ENCODE data around the gene KCNJ15.

The KCNJ15 gene

DNA sequence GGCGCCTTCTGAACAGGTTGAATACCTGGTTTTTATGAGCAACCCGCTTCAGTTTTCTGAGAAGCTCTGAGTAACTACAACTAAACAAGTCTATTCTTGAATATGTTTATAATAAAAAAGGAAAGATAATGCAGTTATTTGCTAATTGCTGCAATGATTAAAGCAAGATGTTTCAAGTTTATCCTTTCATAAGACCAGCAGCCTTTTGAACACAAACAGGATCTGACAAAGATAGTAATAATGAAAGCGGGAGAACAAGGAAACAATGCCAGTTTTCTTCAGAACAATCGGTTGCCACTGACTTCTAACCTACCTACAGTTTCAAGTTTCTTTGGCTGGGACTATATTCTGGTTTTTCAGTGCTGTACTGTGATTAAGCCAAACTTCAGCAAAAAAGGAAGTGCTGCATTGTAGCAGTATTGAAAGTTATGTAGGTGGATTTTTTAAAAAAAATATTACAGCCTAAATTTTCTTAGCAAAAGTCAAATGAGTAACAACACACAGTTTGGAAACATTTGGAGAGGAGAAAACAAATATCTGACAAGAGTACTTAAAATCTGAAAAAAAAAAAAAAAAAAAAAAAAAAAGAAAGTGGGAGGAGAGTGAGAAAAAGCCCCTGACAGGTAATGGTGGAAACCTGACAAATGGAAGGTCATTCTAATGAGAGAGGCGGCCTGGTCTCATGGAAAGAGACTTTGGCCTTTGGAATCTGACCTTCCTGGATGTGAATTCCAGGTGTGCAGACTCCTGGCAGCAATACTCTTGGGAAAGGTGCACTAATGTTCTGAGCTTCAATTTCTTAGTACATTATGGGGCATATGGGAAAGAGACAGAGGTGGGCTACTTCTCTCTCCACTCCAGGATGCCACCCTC lies 11.4 kb downstream of the KCNJ15 start:
- H3K4me1 ChIP-seq (ENCODE audit: control insufficient read depth in 1 of 2, insufficient read depth in 2 of 2, low read length in 2 of 2): peaks cover 0 to 6% of the 10 kb centered on the region in 2 donors
- no peak overlapping the region for H3K27ac ChIP-seq (ENCODE audit: low read depth, low read length)
- H3K4me3 ChIP-seq (ENCODE audit: low read depth in 1 of 2, low read length in 2 of 2): no peak overlapping the region

DNA sequence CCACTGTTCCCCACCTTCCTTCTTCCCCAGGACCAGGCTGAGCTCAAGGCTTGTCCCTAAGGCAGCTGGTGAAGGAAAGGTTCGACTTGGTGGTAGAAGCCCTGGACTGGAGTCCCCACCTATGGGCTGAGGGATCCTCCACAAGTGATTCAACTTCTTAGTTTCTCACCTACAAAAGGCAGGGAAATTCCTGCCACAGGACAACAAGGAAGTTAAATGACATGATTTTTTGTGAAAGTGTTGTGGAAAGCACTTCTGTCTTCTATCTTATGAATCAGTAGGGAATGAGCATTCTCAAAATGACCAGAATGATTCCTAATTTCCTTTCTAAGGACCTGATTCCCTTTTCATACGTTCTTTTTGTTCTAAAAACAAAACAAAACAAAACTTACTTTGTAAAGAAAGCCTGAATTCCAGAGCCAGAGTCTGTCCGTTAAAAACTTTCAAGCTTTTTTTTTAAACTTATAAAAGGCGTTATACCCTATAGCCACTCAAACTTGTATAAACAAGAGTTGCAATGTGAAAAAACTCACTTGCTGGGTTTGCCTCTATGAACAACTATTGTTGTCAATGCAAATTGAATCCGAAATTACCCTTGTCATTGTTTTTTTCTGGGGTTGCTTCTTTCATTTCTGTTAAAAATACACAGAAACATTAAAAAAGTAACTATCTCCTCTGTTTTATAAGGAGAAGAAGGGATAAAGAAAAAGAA lies 12.2 kb downstream of the KCNJ15 start:
- Histone ChIP-seq H3K36me3 (ENCODE audit: control insufficient read depth in 1 of 2, insufficient read depth in 2 of 2, low read length in 2 of 2) (no peaks in the 10 kb centered on the region), H3K9ac (ENCODE audit: low read depth in 1 of 2, low read length in 2 of 2) (no peak overlapping the region), H3K4me1 (ENCODE audit: control insufficient read depth in 1 of 2, insufficient read depth in 2 of 2, low read length in 2 of 2) (peaks cover 0 to 6% of the 10 kb centered on the region in 2 donors), H3K27me3 (ENCODE audit: control insufficient read depth in 1 of 2, insufficient read depth in 2 of 2, low read length in 2 of 2) (no peaks in the 10 kb centered on the region), H3K27ac (ENCODE audit: low read depth, low read length) (no peak overlapping the region), H3K9me3 (ENCODE audit: control insufficient read depth in 1 of 2, low read length in 2 of 2) (no peaks in the 10 kb centered on the region), H3K4me3 (ENCODE audit: low read depth in 1 of 2, low read length in 2 of 2) (no peak overlapping the region)

More for the DNA sequence above, 11.4 kb downstream of the KCNJ15 start:
- Histone ChIP-seq H3K9me3 (ENCODE audit: control insufficient read depth in 1 of 2, low read length in 2 of 2) (no peaks in the 10 kb centered on the region), H3K27me3 (ENCODE audit: control insufficient read depth in 1 of 2, insufficient read depth in 2 of 2, low read length in 2 of 2) (no peaks in the 10 kb centered on the region), H3K36me3 (ENCODE audit: control insufficient read depth in 1 of 2, insufficient read depth in 2 of 2, low read length in 2 of 2) (no peaks in the 10 kb centered on the region), H3K9ac (ENCODE audit: low read depth in 1 of 2, low read length in 2 of 2) (no peak overlapping the region)

DNA sequence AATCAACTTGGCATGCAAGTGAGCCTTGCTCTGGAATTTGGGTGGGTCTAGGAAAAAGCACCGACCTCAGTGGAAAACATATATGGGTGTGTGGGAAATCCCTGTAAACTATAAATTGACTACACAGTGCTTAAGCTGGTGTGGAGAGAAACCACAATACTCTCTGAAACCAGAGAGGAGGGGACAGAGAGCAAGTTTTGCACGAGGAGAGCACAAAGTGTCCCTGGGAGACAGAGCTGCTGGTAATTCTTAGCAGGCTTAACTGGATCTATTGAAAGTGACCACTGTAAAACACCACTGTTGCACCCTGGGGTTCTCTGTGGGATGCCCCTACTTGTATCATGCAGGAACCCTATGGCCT lies 12.8 kb downstream of the KCNJ15 start:
- H3K4me3 ChIP-seq (ENCODE audit: low read depth in 1 of 2, low read length in 2 of 2): no peak overlapping the region
- no peaks in the 10 kb centered on the region for H3K36me3 ChIP-seq (ENCODE audit: control insufficient read depth in 1 of 2, insufficient read depth in 2 of 2, low read length in 2 of 2)
- no peaks in the 10 kb centered on the region for H3K9me3 ChIP-seq (ENCODE audit: control insufficient read depth in 1 of 2, low read length in 2 of 2)
- H3K27ac ChIP-seq (ENCODE audit: low read depth, low read length): no peak overlapping the region
- H3K27me3 ChIP-seq (ENCODE audit: control insufficient read depth in 1 of 2, insufficient read depth in 2 of 2, low read length in 2 of 2): no peaks in the 10 kb centered on the region
- H3K9ac ChIP-seq (ENCODE audit: low read depth in 1 of 2, low read length in 2 of 2): no peak overlapping the region
- peaks cover 0 to 6% of the 10 kb centered on the region in 2 donors for H3K4me1 ChIP-seq (ENCODE audit: control insufficient read depth in 1 of 2, insufficient read depth in 2 of 2, low read length in 2 of 2)

DNA sequence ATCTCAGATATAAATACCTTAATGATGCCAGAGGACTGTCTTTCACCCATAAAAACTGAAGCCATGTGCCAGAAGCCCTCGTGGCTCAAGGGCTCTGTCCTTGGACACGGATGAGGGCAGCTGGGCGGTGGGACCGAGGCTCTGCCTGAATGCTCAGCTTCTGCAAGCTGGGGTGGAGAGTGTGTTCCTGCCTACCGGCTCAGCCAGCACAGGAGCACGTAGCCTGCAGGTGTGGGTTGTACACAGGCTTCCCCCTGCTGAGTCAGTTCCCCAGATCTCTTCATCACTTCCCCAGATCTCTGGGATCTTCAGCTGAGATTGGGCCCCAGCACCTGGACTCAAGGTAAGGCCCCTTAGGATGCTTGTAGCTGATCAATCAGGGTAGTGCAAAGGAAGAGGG lies 15.4 kb downstream of the KCNJ15 start:
- Histone ChIP-seq H3K9ac (ENCODE audit: low read depth in 1 of 2, low read length in 2 of 2) (no peak overlapping the region), H3K4me1 (ENCODE audit: control insufficient read depth in 1 of 2, insufficient read depth in 2 of 2, low read length in 2 of 2) (peaks cover 0 to 6% of the 10 kb centered on the region in 2 donors), H3K9me3 (ENCODE audit: control insufficient read depth in 1 of 2, low read length in 2 of 2) (no peaks in the 10 kb centered on the region), H3K4me3 (ENCODE audit: low read depth in 1 of 2, low read length in 2 of 2) (no peak overlapping the region), H3K36me3 (ENCODE audit: control insufficient read depth in 1 of 2, insufficient read depth in 2 of 2, low read length in 2 of 2) (no peaks in the 10 kb centered on the region), H3K27ac (ENCODE audit: low read depth, low read length) (no peak overlapping the region), H3K27me3 (ENCODE audit: control insufficient read depth in 1 of 2, insufficient read depth in 2 of 2, low read length in 2 of 2) (no peaks in the 10 kb centered on the region)

DNA sequence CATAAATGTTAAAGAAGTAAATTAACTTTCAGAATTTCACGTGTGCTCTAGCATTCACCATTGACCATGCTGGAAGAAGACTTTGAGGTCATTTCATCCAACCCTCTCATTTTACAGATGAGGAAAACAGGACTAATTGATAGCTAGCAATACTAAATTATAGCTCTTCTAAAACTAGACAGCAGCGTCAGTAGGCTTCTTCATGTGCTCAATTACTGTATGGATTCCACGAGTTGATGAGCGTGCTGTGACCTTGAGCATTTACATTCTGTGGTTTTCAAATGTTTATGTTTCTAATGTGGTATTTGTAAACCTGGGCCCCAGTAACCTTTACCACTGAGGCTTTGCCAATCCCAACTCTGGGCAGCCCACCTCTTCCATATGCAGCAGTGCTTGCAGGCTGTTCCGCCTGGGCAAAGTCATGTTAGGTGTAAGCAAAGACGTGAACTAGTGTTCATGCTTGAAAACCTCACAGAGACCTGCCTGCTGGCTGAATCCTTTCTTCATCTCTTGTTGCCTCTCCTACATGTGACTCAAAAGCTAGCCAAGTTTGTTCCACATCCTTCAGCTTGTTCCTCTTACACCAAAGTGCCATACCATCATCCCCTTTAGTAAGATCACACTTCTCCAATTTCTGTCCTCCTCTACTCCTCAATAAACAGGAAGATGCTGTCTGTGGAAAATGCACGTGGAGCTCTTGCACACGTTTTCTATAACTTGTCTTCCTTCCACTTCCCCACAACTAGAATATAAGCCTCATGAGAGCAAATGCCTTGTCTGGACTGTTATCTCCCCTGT lies 17.2 kb downstream of the KCNJ15 start:
- H3K4me1 ChIP-seq (ENCODE audit: control insufficient read depth in 1 of 2, insufficient read depth in 2 of 2, low read length in 2 of 2): peaks cover 0 to under 1% of the 10 kb centered on the region in 2 donors
- no peak overlapping the region for H3K27ac ChIP-seq (ENCODE audit: low read depth, low read length)
- no peak overlapping the region for H3K9ac ChIP-seq (ENCODE audit: low read depth in 1 of 2, low read length in 2 of 2)
- H3K4me3 ChIP-seq (ENCODE audit: low read depth in 1 of 2, low read length in 2 of 2): no peak overlapping the region
- H3K9me3 ChIP-seq (ENCODE audit: control insufficient read depth in 1 of 2, low read length in 2 of 2): no peaks in the 10 kb centered on the region
- H3K27me3 ChIP-seq (ENCODE audit: control insufficient read depth in 1 of 2, insufficient read depth in 2 of 2, low read length in 2 of 2): no peaks in the 10 kb centered on the region
- no peaks in the 10 kb centered on the region for H3K36me3 ChIP-seq (ENCODE audit: control insufficient read depth in 1 of 2, insufficient read depth in 2 of 2, low read length in 2 of 2)

DNA sequence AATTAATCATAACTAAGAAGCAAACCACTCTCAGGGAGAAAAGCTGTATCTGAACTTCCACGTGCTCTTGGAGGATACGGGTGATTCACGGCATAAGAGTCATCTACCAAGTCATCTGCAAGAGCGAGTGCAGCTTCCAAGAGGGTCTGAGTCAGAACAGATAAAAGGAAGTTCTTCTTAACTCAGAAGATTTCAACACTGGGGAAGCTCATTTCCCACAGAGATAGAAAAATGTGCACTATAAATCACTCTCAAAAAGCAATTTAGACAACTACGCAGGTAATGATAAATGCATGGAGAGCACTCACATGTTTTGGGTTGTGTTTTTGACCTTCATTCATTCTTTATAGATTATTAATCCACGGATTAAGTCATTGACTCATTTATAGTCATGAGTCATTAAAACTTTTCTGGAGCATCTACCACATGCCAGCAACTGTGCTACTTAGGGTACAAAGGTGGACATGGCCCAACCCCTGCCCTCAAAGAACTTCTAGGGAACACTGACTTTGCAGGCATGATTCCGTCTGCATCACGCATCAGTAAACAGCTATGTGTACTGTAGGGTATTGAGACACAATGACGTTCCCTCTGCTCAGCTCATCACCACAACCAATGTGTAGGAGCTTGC lies 20.8 kb downstream of the KCNJ15 start:
- Histone ChIP-seq H3K27me3 (ENCODE audit: control insufficient read depth in 1 of 2, insufficient read depth in 2 of 2, low read length in 2 of 2) (no peaks in the 10 kb centered on the region), H3K4me1 (ENCODE audit: control insufficient read depth in 1 of 2, insufficient read depth in 2 of 2, low read length in 2 of 2) (no peaks in the 10 kb centered on the region), H3K27ac (ENCODE audit: low read depth, low read length) (no peak overlapping the region), H3K4me3 (ENCODE audit: low read depth in 1 of 2, low read length in 2 of 2) (no peak overlapping the region), H3K9ac (ENCODE audit: low read depth in 1 of 2, low read length in 2 of 2) (no peak overlapping the region), H3K36me3 (ENCODE audit: control insufficient read depth in 1 of 2, insufficient read depth in 2 of 2, low read length in 2 of 2) (no peaks in the 10 kb centered on the region), H3K9me3 (ENCODE audit: control insufficient read depth in 1 of 2, low read length in 2 of 2) (no peaks in the 10 kb centered on the region)

DNA sequence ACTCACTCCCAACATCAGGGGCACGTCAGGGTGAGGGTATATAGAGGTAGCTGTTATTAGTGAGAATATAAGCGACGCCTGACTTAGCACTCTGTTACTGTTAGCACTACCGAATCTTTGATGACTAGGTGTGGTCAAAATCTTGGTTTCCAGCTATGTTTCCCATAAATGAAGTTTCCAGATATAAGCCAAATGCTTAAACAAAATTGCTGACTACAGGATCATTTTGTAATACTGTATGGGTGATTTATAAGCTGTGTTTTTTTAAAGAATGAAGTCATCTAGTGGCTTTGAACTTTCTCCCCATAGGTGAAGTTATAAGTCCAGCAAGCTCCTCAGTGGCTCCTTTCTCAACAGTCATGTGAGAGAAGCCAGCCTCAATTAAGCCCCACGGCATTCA lies 23.7 kb downstream of the KCNJ15 start:
- H3K4me1 ChIP-seq (ENCODE audit: control insufficient read depth in 1 of 2, insufficient read depth in 2 of 2, low read length in 2 of 2): no peaks in the 10 kb centered on the region
- no peaks in the 10 kb centered on the region for H3K9me3 ChIP-seq (ENCODE audit: control insufficient read depth in 1 of 2, low read length in 2 of 2)
- no peaks in the 10 kb centered on the region for H3K27me3 ChIP-seq (ENCODE audit: control insufficient read depth in 1 of 2, insufficient read depth in 2 of 2, low read length in 2 of 2)
- H3K4me3 ChIP-seq (ENCODE audit: low read depth in 1 of 2, low read length in 2 of 2): no peak overlapping the region
- H3K27ac ChIP-seq (ENCODE audit: low read depth, low read length): no peak overlapping the region
- no peak overlapping the region for H3K9ac ChIP-seq (ENCODE audit: low read depth in 1 of 2, low read length in 2 of 2)
- H3K36me3 ChIP-seq (ENCODE audit: control insufficient read depth in 1 of 2, insufficient read depth in 2 of 2, low read length in 2 of 2): no peaks in the 10 kb centered on the region

DNA sequence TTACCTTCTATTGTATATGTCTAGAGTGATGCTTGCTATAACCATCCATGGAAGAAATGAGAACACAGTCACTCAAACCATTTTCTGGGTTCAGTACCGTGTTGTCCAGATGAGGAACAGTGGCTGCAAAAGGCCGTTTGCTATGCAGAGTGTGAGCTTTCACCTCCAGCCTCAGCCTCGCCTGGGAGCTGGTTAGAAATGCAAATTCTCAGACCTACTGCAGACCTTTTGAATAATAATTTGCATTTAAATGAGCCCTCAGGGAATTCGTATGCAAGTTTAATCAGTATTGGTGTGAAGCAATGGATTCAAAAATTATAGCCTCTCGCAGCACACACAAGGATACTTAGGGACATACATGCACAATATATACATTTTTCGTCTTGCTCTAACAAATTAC lies 24.1 kb downstream of the KCNJ15 start:
- Histone ChIP-seq H3K4me3 (ENCODE audit: low read depth in 1 of 2, low read length in 2 of 2) (no peak overlapping the region), H3K27ac (ENCODE audit: low read depth, low read length) (no peak overlapping the region), H3K36me3 (ENCODE audit: control insufficient read depth in 1 of 2, insufficient read depth in 2 of 2, low read length in 2 of 2) (no peaks in the 10 kb centered on the region), H3K9me3 (ENCODE audit: control insufficient read depth in 1 of 2, low read length in 2 of 2) (no peaks in the 10 kb centered on the region), H3K4me1 (ENCODE audit: control insufficient read depth in 1 of 2, insufficient read depth in 2 of 2, low read length in 2 of 2) (no peaks in the 10 kb centered on the region), H3K9ac (ENCODE audit: low read depth in 1 of 2, low read length in 2 of 2) (no peak overlapping the region), H3K27me3 (ENCODE audit: control insufficient read depth in 1 of 2, insufficient read depth in 2 of 2, low read length in 2 of 2) (no peaks in the 10 kb centered on the region)

DNA sequence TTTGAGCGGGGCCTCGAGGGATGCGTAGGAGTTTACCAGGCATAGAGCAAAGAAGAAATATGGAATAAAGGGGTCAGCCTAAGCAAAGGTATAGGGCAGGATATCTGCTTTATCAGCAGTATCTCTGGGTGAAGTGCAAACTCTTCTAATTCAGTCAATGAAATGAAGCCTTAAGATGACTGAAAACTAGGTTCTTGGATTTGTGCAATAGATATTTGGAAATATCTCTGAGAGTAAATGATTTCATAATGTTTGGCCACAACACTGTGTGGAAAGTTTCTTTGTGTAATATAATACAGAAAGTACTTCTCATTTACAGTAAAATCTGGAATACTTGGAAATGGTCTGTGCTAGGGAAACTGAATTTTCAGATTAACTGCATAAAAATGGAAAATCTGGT lies 26.1 kb downstream of the KCNJ15 start:
- Histone ChIP-seq H3K27ac (ENCODE audit: low read depth, low read length) (no peak overlapping the region), H3K36me3 (ENCODE audit: control insufficient read depth in 1 of 2, insufficient read depth in 2 of 2, low read length in 2 of 2) (no peaks in the 10 kb centered on the region)

More for the DNA sequence above, 26.1 kb downstream of the KCNJ15 start:
- Histone ChIP-seq H3K9ac (ENCODE audit: low read depth in 1 of 2, low read length in 2 of 2) (no peak overlapping the region), H3K9me3 (ENCODE audit: control insufficient read depth in 1 of 2, low read length in 2 of 2) (no peaks in the 10 kb centered on the region), H3K27me3 (ENCODE audit: control insufficient read depth in 1 of 2, insufficient read depth in 2 of 2, low read length in 2 of 2) (no peaks in the 10 kb centered on the region), H3K4me3 (ENCODE audit: low read depth in 1 of 2, low read length in 2 of 2) (no peak overlapping the region), H3K4me1 (ENCODE audit: control insufficient read depth in 1 of 2, insufficient read depth in 2 of 2, low read length in 2 of 2) (no peaks in the 10 kb centered on the region)
